A549 treated with AZD9567 at 1 μM for 4 hours (cell line): ENCODE data around the gene UPP1. TPM values are rescaled to one million over a fixed set of nuclear protein-coding genes. Genes with fewer than 3 reads are reported as not detected.

ENCODE experiments used
- total RNA-seq: library from RNA; stranded (reverse); fragments of 200-300 nt; extraction: Qiagen RNA extraction; gene quantifications from 5 replicates; pipeline ENCODE4 v1.2.3, GENCODE V29; 2022; ENCODE audit not compliant: insufficient read depth

UPP1 gene
- 65.8 to 98.1 TPM (median 78.2 TPM) in 5 replicates for total RNA-seq

GRCh38 chr7:48089046-48090003 is at the start of gene UPP1:
Gene UPP1, plus strand, starts transcription at chr7:48089265. Its CDS starts 5,519 bp downstream, at chr7:48094784.

Other genes starting within 250 kb of the UPP1 start
- 0.05 to 0.28 TPM (median 0.20 TPM) in 4 of 5 replicates, not detected in the other for gene PKD1L1, start 140.8 kb upstream of the UPP1 start, total RNA-seq
- gene HUS1, start 109.7 kb upstream of the UPP1 start, total RNA-seq = 16.1 to 30.4 TPM (median 19.9 TPM) in 5 replicates
- gene SUN3, start 60.2 kb upstream of the UPP1 start, total RNA-seq = 0.14 TPM in 1 of 5 replicates, not detected in the others
- gene C7orf57, start 53.7 kb upstream of the UPP1 start, total RNA-seq = 0.17 to 0.51 TPM (median 0.29 TPM) in 4 of 5 replicates, not detected in the other
- gene ABCA13, start 82.2 kb downstream of the UPP1 start, total RNA-seq = 0.01 to 0.06 TPM (median 0.03 TPM) in 4 of 5 replicates, not detected in the other